Thyroid gland (tissue), 4 donors: ENCODE results near the gene WHRN.

Experiments
- CTCF ChIP-seq, 6 experiments: fragments of 200-600 bp in 3 of 6; fragments of 450-650 bp in 3 of 6; sonication (generic) in 3 of 6; IDR thresholded peaks; one replicate each; pipeline ENCODE4 v1.5.1; 2016 to 2019; ENCODE audit warnings: antibody characterized with exemption in 6 of 6, mild to moderate bottlenecking in 2 of 6, inconsistent platforms in 1 of 6, moderate library complexity in 1 of 6
- POLR2A ChIP-seq, 2 donors: fragments of 450-650 bp; IDR thresholded peaks; one replicate each; pipeline ENCODE4 v1.6.1; 2017; ENCODE audit warnings: antibody characterized with exemption in 2 of 2, mild to moderate bottlenecking in 2 of 2, moderate library complexity in 1 of 2

DNA sequence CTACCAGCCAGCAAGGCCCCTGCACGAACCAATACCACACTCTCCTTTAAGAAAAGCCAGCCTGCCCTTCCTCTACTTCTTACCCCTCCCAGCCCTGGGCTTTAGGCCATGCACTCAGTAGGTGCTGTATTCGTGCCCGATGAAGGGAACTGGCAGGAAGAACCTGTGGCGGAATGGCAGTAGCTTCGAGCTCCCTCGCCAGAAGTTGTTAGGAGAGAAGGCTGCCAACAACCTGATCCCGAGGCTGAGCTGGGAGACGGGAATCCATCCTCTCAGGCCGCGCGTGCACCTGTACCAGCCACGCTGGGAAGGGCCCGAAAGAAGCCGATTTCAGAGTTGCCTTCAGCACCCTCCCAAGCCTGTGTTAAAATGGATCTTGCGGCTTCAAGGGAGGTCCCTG is 72.2 kb downstream of the WHRN start:
- no peak for TF ChIP-seq CTCF (IDR thresholded peaks at IDR 0.05)
- TF ChIP-seq POLR2A (IDR thresholded peaks at IDR 0.05) = no peak
